ENCODE results near the gene CAPSL. TPM values are rescaled to one million over a fixed set of nuclear protein-coding genes. Genes with fewer than 3 reads are reported as not detected.

CAPSL gene
- total and polyA plus RNA-seq, 2 experiments from 2014 or later = 0.73 TPM; not detected in 1

DNA sequence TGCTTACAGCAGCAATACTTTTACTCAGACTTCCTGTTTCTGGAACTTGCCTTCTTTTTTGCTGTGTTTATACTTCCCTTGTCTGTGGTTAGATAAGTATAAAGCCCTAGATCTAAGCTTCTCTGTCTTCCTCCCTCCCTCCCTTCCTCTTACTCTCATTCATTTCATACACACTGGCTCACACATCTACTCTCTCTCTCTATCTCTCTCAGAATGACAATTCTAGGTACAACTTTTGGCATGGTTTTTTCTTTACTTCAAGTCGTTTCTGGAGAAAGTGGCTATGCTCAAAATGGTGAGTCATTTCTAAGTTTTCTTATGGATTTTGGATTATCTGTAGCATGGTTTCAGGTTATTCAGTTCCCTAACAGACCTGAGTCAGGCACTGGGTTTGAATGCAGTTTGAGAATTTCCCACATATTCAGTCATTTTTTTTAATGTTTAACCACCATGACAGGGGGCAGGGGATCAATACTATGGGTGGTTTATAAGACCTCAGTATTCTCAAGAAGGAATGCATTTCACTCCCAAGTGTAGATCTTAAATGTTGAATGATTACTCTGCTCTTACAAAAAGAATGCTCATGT, 81.6 kb downstream of the CAPSL start, which contains the start of gene IL7R:
TSS of gene IL7R (plus strand) at position 127 of the 587 bp plus-strand sequence. CDS start at position 214, 87 bp downstream.
- no peaks in the 10 kb centered on the region for H3K36me3 Mint-ChIP-seq (ENCODE audit: low read depth)
- Histone ChIP-seq H3K27ac (ENCODE audit: low read depth) (no peak within 1 kb of the TSS), H3K4me3 (no peak within 1 kb of the TSS), H4K20me1 (replicated peaks; ENCODE audit: insufficient read depth) (no peaks in the 10 kb centered on the region), H3K4me1 (ENCODE audit: insufficient read depth) (peaks cover 41% of the 10 kb centered on the region), H3K36me3 (ENCODE audit: insufficient read depth) (no peaks in the 10 kb centered on the region), H2AFZ (peak within 1 kb of the TSS; percentile 72; the same call in 1 of the 2 replicates), H3K4me2 (no peak within 1 kb of the TSS), H3K79me2 (replicated peaks; ENCODE audit: insufficient read depth) (no peaks in the 10 kb centered on the region), H3K27me3 (ENCODE audit: insufficient read depth) (no peaks in the 10 kb centered on the region), H3F3A (replicated peaks; ENCODE audit: low read depth) (no peaks in the 10 kb centered on the region), H3K9me2 (ENCODE audit: insufficient read depth) (peaks cover 3% of the 10 kb centered on the region)
- peaks cover 2% of the 10 kb centered on the region for H3K27me3 Mint-ChIP-seq (ENCODE audit: insufficient read depth, low read depth, poor library complexity)
- H3K4me1 Mint-ChIP-seq = peaks cover 28% of the 10 kb centered on the region
- no peak for DNase-seq (ENCODE audit: low spot score)
- TF ChIP-seq NANOG (IDR thresholded peaks at IDR 0.05; ENCODE audit: borderline replicate concordance) = no peak
- TF ChIP-seq, protein P1, sequence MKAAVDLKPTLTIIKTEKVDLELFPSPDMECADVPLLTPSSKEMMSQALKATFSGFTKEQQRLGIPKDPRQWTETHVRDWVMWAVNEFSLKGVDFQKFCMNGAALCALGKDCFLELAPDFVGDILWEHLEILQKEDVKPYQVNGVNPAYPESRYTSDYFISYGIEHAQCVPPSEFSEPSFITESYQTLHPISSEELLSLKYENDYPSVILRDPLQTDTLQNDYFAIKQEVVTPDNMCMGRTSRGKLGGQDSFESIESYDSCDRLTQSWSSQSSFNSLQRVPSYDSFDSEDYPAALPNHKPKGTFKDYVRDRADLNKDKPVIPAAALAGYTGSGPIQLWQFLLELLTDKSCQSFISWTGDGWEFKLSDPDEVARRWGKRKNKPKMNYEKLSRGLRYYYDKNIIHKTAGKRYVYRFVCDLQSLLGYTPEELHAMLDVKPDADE (IDR thresholded peaks at IDR 0.05) = no peak
- TF ChIP-seq CREB1 (CRISPR knock-in tag; IDR thresholded peaks at IDR 0.05; ENCODE audit: low read depth) = no peak
- no peak for TF ChIP-seq EZH2phosphoT487 (IDR thresholded peaks at IDR 0.05; ENCODE audit: unreplicated experiment)
- TF ChIP-seq, protein P2, sequence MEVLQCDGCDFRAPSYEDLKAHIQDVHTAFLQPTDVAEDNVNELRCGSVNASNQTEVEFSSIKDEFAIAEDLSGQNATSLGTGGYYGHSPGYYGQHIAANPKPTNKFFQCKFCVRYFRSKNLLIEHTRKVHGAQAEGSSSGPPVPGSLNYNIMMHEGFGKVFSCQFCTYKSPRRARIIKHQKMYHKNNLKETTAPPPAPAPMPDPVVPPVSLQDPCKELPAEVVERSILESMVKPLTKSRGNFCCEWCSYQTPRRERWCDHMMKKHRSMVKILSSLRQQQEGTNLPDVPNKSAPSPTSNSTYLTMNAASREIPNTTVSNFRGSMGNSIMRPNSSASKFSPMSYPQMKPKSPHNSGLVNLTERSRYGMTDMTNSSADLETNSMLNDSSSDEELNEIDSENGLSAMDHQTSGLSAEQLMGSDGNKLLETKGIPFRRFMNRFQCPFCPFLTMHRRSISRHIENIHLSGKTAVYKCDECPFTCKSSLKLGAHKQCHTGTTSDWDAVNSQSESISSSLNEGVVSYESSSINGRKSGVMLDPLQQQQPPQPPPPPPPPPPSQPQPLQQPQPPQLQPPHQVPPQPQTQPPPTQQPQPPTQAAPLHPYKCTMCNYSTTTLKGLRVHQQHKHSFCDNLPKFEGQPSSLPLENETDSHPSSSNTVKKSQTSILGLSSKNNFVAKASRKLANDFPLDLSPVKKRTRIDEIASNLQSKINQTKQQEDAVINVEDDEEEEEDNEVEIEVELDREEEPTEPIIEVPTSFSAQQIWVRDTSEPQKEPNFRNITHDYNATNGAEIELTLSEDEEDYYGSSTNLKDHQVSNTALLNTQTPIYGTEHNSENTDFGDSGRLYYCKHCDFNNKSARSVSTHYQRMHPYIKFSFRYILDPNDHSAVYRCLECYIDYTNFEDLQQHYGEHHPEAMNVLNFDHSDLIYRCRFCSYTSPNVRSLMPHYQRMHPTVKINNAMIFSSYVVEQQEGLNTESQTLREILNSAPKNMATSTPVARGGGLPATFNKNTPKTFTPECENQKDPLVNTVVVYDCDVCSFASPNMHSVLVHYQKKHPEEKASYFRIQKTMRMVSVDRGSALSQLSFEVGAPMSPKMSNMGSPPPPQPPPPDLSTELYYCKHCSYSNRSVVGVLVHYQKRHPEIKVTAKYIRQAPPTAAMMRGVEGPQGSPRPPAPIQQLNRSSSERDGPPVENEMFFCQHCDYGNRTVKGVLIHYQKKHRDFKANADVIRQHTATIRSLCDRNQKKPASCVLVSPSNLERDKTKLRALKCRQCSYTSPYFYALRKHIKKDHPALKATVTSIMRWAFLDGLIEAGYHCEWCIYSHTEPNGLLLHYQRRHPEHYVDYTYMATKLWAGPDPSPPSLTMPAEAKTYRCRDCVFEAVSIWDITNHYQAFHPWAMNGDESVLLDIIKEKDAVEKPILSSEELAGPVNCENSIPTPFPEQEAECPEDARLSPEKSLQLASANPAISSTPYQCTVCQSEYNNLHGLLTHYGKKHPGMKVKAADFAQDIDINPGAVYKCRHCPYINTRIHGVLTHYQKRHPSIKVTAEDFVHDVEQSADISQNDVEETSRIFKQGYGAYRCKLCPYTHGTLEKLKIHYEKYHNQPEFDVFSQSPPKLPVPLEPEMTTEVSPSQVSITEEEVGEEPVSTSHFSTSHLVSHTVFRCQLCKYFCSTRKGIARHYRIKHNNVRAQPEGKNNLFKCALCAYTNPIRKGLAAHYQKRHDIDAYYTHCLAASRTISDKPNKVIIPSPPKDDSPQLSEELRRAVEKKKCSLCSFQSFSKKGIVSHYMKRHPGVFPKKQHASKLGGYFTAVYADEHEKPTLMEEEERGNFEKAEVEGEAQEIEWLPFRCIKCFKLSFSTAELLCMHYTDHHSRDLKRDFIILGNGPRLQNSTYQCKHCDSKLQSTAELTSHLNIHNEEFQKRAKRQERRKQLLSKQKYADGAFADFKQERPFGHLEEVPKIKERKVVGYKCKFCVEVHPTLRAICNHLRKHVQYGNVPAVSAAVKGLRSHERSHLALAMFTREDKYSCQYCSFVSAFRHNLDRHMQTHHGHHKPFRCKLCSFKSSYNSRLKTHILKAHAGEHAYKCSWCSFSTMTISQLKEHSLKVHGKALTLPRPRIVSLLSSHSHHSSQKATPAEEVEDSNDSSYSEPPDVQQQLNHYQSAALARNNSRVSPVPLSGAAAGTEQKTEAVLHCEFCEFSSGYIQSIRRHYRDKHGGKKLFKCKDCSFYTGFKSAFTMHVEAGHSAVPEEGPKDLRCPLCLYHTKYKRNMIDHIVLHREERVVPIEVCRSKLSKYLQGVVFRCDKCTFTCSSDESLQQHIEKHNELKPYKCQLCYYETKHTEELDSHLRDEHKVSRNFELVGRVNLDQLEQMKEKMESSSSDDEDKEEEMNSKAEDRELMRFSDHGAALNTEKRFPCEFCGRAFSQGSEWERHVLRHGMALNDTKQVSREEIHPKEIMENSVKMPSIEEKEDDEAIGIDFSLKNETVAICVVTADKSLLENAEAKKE (CRISPR knock-in tag; IDR thresholded peaks at IDR 0.05) = no peak
- TF ChIP-seq, protein P3, sequence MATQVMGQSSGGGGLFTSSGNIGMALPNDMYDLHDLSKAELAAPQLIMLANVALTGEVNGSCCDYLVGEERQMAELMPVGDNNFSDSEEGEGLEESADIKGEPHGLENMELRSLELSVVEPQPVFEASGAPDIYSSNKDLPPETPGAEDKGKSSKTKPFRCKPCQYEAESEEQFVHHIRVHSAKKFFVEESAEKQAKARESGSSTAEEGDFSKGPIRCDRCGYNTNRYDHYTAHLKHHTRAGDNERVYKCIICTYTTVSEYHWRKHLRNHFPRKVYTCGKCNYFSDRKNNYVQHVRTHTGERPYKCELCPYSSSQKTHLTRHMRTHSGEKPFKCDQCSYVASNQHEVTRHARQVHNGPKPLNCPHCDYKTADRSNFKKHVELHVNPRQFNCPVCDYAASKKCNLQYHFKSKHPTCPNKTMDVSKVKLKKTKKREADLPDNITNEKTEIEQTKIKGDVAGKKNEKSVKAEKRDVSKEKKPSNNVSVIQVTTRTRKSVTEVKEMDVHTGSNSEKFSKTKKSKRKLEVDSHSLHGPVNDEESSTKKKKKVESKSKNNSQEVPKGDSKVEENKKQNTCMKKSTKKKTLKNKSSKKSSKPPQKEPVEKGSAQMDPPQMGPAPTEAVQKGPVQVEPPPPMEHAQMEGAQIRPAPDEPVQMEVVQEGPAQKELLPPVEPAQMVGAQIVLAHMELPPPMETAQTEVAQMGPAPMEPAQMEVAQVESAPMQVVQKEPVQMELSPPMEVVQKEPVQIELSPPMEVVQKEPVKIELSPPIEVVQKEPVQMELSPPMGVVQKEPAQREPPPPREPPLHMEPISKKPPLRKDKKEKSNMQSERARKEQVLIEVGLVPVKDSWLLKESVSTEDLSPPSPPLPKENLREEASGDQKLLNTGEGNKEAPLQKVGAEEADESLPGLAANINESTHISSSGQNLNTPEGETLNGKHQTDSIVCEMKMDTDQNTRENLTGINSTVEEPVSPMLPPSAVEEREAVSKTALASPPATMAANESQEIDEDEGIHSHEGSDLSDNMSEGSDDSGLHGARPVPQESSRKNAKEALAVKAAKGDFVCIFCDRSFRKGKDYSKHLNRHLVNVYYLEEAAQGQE (IDR thresholded peaks at IDR 0.05; ENCODE audit: unreplicated experiment) = no peak
- TF ChIP-seq ZNF331 (CRISPR knock-in tag; IDR thresholded peaks at IDR 0.05; ENCODE audit: low read depth) = no peak
- no peak for TF ChIP-seq ZNF114 (CRISPR knock-in tag; IDR thresholded peaks at IDR 0.05)
- TF ChIP-seq STAT1 (IDR thresholded peaks at IDR 0.05; ENCODE audit: unreplicated experiment) = no peak
- no peak for TF ChIP-seq EZH2 (IDR thresholded peaks at IDR 0.05; ENCODE audit: low read depth, unreplicated experiment)
- TF ChIP-seq, protein P4, sequence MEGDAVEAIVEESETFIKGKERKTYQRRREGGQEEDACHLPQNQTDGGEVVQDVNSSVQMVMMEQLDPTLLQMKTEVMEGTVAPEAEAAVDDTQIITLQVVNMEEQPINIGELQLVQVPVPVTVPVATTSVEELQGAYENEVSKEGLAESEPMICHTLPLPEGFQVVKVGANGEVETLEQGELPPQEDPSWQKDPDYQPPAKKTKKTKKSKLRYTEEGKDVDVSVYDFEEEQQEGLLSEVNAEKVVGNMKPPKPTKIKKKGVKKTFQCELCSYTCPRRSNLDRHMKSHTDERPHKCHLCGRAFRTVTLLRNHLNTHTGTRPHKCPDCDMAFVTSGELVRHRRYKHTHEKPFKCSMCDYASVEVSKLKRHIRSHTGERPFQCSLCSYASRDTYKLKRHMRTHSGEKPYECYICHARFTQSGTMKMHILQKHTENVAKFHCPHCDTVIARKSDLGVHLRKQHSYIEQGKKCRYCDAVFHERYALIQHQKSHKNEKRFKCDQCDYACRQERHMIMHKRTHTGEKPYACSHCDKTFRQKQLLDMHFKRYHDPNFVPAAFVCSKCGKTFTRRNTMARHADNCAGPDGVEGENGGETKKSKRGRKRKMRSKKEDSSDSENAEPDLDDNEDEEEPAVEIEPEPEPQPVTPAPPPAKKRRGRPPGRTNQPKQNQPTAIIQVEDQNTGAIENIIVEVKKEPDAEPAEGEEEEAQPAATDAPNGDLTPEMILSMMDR (conservative IDR thresholded peaks at IDR 0.05; ENCODE audit: low read depth in 2 of 2) = no peak
- no peak for TF ChIP-seq JUNB (IDR thresholded peaks at IDR 0.05; ENCODE audit: unreplicated experiment)
- TF ChIP-seq POLR2AphosphoS5 (IDR thresholded peaks at IDR 0.05; ENCODE audit: low read depth) = no peak
- ATAC-seq = no peak
- H3K9me3 Mint-ChIP-seq = no peaks in the 10 kb centered on the region
- H3K4me3 Mint-ChIP-seq = no peak within 1 kb of the TSS
- no peak within 1 kb of the TSS for H3K27ac Mint-ChIP-seq
